GM12878 (cell line): ENCODE data around the gene PFDN4. TPM values are rescaled to one million over a fixed set of nuclear protein-coding genes. Genes with fewer than 3 reads are reported as not detected.

Source experiments
- ATAC-seq: fragments of 200-7000 bp; cut with Tn5 transposase; 3 replicates; pipeline ENCODE4 v1.9.1; 2020; ENCODE audit warnings: mild to moderate bottlenecking, moderate library complexity
- BruUV-seq: library from RNA; stranded (reverse); fragments of 400-500 nt; replicated peaks from 2 replicates; lab custom pipeline; 2021; lab: Mats Ljungman, UMichigan
- CTCF ChIA-PET: fragments of 300-600 bp; sonication (Branson Sonifier 250); formaldehyde crosslinking; extraction: SDS; loops from one replicate; lab custom pipeline; 2021; ENCODE audit warnings: inconsistent platforms; lab: Yijun Ruan, JAX
- POLR2A ChIA-PET: fragments of 350-600 bp; formaldehyde crosslinking; extraction: SDS; loops from one replicate; lab custom pipeline; 2021; ENCODE audit warnings: inconsistent platforms; lab: Charles Lee
- RAD21 ChIA-PET: fragments of 300-600 bp; sonication (Branson Sonifier 250); formaldehyde crosslinking; loops from one replicate; lab custom pipeline; 2023; ENCODE audit warnings: antibody characterized with exemption; ENCODE audit not compliant: unreplicated experiment; lab: Charles Lee
- SMC1A ChIA-PET: fragments of 300-600 bp; sonication (Branson Sonifier 250); formaldehyde crosslinking; loops from one replicate; lab custom pipeline; 2023; ENCODE audit not compliant: unreplicated experiment, uncharacterized antibody; lab: Charles Lee
- DNase-seq: peaks from one replicate; pipeline ENCODE4 v3.0.0-alpha.2; 2011; ENCODE audit warnings: low read depth, low spot score
- FAIRE-seq: peaks from 3 replicates; lab custom pipeline; 2011; peaks lifted over from hg19 to GRCh38; lab: Jason Lieb, UNC
- H2AFZ ChIP-seq: 2 replicates; pipeline ENCODE4 v1.6.0; 2011; ENCODE audit warnings: low read depth, low read length, control low read depth; ENCODE audit not compliant: control insufficient read depth
- H3K27ac ChIP-seq: 2 replicates; pipeline ENCODE4 v1.5.1; 2011; ENCODE audit warnings: control low read depth; ENCODE audit not compliant: control insufficient read depth, insufficient read depth
- H3K27me3 ChIP-seq, 2 experiments: replicated peaks in 1 of 2; 2 replicates each; pipeline versions ENCODE4 v1.6.0 to v1.6.1; 2011; ENCODE audit warnings: low read length in 1 of 2; ENCODE audit not compliant: control insufficient read depth in 2 of 2, insufficient read depth in 2 of 2
- H3K36me3 ChIP-seq, 2 experiments: 2 replicates each; pipeline ENCODE4 v1.5.1; 2011; ENCODE audit warnings: low read length in 1 of 2; ENCODE audit not compliant: control insufficient read depth in 2 of 2, insufficient read depth in 2 of 2
- H3K4me1 ChIP-seq: 2 replicates; pipeline ENCODE4 v1.6.1; 2011; ENCODE audit warnings: mild to moderate bottlenecking, low read length, moderate library complexity, mixed read lengths; ENCODE audit not compliant: control insufficient read depth, insufficient read depth
- H3K4me2 ChIP-seq: 2 replicates; pipeline ENCODE4 v1.6.0; 2011; ENCODE audit warnings: control low read depth; ENCODE audit not compliant: control insufficient read depth, insufficient read depth
- H3K4me3 ChIP-seq: fragments of 200-600 bp; sonication (generic); 2 replicates; pipeline ENCODE4 v1.5.1; 2016
- H3K79me2 ChIP-seq: 2 replicates; pipeline ENCODE4 v1.6.0; 2011; ENCODE audit warnings: low read length; ENCODE audit not compliant: control insufficient read depth, insufficient read depth
- H3K9ac ChIP-seq: 2 replicates; pipeline ENCODE4 v1.8.0; 2011; ENCODE audit warnings: low read length, control low read depth, mixed read lengths; ENCODE audit not compliant: control insufficient read depth, insufficient read depth
- H3K9me3 ChIP-seq: replicated peaks from 3 replicates; pipeline ENCODE4 v1.5.1; 2011; ENCODE audit warnings: mild to moderate bottlenecking, low read length; ENCODE audit not compliant: control insufficient read depth, insufficient read depth
- H4K20me1 ChIP-seq: 2 replicates; pipeline ENCODE4 v1.6.0; 2011; ENCODE audit not compliant: control insufficient read depth, insufficient read depth
- IRF3 ChIP-seq: fragments of 450-650 bp; IDR thresholded peaks from 2 replicates; pipeline ENCODE4 v1.6.1; 2014; ENCODE audit warnings: mild to moderate bottlenecking
- JUND ChIP-seq: IDR thresholded peaks from 2 replicates; pipeline ENCODE4 v1.6.1; 2012; ENCODE audit warnings: low read depth, mild to moderate bottlenecking, low read length, improper control_type of control experiment, moderate library complexity
- LARP7 ChIP-seq: fragments of 450-650 bp; IDR thresholded peaks from 2 replicates; pipeline ENCODE4 v1.6.1; 2017; ENCODE audit warnings: mild to moderate bottlenecking
- MLLT1 ChIP-seq: fragments of 450-650 bp; IDR thresholded peaks from 2 replicates; pipeline ENCODE4 v1.6.1; 2016; ENCODE audit warnings: mild to moderate bottlenecking
- NFXL1 ChIP-seq: fragments of 450-650 bp; IDR thresholded peaks from 2 replicates; pipeline ENCODE4 v1.6.1; 2017; ENCODE audit warnings: antibody characterized with exemption, mild to moderate bottlenecking, borderline replicate concordance
- NR2C1 ChIP-seq: fragments of 450-650 bp; IDR thresholded peaks from 2 replicates; pipeline ENCODE4 v1.6.1; 2017; ENCODE audit warnings: antibody characterized with exemption, mild to moderate bottlenecking, moderate library complexity
- PAX8 ChIP-seq: fragments of 450-650 bp; IDR thresholded peaks from 2 replicates; pipeline ENCODE4 v1.6.1; 2017; ENCODE audit warnings: mild to moderate bottlenecking, moderate library complexity
- WGBS: methylation state at CpG from one replicate; pipeline ENCODE4 v1.1.6; 2016; ENCODE audit warnings: low lambda C conversion rate; ENCODE audit not compliant: insufficient replicate concordance, insufficient coverage; ENCODE audit errors: missing lambda C conversion rate; 5-methylcytosine and 5-hydroxymethylcytosine counted together
- in situ Hi-C: fragments of 300-500 bp; cut with MboI; formaldehyde crosslinking; loops from 9 replicates; pipeline ENCODE4 v1.14.3; 2018; ENCODE audit warnings: mixed read lengths
- intact Hi-C: fragments of 100-400 bp; cut with micrococcal nuclease; formaldehyde crosslinking; loops from one replicate; pipeline ENCODE4 v1.14.2; 2022; ENCODE audit not compliant: unreplicated experiment
- polyA plus RNA-seq, 11 experiments: library from polyadenylated mRNA; depleted of rRNA in 4 of 11; unstranded in 6 of 11; stranded (reverse) in 5 of 11; fragments of >200 nt; fragmentation: Nextera tagmentation in 4 of 11; fragmentation: Illumina TruSeq in 1 of 11; extraction: Ambion mirVana in 4 of 11; extraction: Trizol in 1 of 11; gene quantifications; 1 replicate in 1 of 11; 2 replicates in 10 of 11; pipeline versions ENCODE4 v1.2.1 to v1.2.3, GENCODE V29; 2011 to 2016; ENCODE audit warnings: inconsistent platforms in 2 of 11, missing spikeins in 2 of 11, low read depth in 1 of 11
- total RNA-seq, 4 experiments: library from RNA; depleted of rRNA in 3 of 4; stranded (reverse); fragments of >200 nt in 3 of 4; fragmentation: Illumina TruSeq in 1 of 4; extraction: Trizol in 1 of 4; gene quantifications; 2 replicates each; pipeline versions ENCODE4 v1.2.1 to v1.2.3, GENCODE V29; 2013 to 2021

The PFDN4 gene
- total and polyA plus RNA-seq, 10 of the 15 experiments (the other 5 are each of a cell fraction or from before 2014, with no cell fraction given) = 36.9 to 136 (median 82.8) TPM

- WGBS = 53% methylated on average over 4 of the region's 4 CpGs
- ChIA-PET POLR2A (no interaction called here), CTCF (interaction anchor here (1.6 to 7.5 kb wide), 7 partner anchors 12 to 446 kb away, joined by 5 to 153 read pairs (median 23); no protein-coding TSS in a partner anchor), RAD21 (interaction anchor here (1.3 kb wide), 1 partner anchor 137 kb away, joined by 3 read pairs; no protein-coding TSS in a partner anchor), SMC1A (interaction anchor here (1.4 to 5.5 kb wide), 4 partner anchors 96 to 138 kb away, joined by 4 to 78 read pairs (median 15); no protein-coding TSS in a partner anchor)
- intact Hi-C loops (no loop called here), in situ Hi-C loops (loop anchor here (10.0 kb wide), 1 partner anchor 627 kb away; no protein-coding TSS in a partner anchor)
- Histone ChIP-seq H3K4me3 (no peak overlapping the region), H3K9me3 (no peaks in the 10 kb centered on the region), H3K9ac (no peak overlapping the region), H3K27ac (no peak overlapping the region), H3K79me2 (no peaks in the 10 kb centered on the region), H4K20me1 (no peaks in the 10 kb centered on the region), H2AFZ (no peak overlapping the region), H3K4me2 (no peak overlapping the region), H3K4me1 (peaks cover 8% of the 10 kb centered on the region), H3K36me3 (no peaks in the 10 kb centered on the region), H3K27me3 (no peaks in the 10 kb centered on the region)
- TF ChIP-seq LARP7 (no peak), JUND (no peak), NR2C1 (no peak), IRF3 (no peak), PAX8 (no peak), MLLT1 (no peak), NFXL1 (peak; percentile 71; the same call in 1 of the 2 replicates)
- FAIRE-seq (no peak), DNase-seq (no peak), ATAC-seq (no peak)
- BruUV-seq = no TSS peak
Measured at GRCh38 chr20:54201268-54201846, 6.5 kb upstream of the PFDN4 start.
